Measurements from ENCODE around the gene TCF12.

The TCF12 gene

DNA sequence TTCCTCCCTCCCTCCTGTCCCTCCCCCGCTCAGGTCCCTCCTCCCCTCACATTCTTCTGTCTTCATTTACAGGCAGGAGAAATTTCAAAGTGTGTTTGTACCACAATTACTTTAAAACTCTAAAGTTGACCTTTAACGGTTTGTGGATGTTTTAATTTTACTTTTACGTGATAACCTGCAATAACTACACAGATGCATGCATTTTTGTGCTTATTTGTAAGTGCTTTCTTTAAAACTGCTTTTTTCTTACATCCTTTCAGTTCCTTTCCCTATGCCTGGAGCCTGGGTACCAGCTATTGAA is 406.1 kb downstream of the TCF12 start:
- TF ChIP-seq, protein P1, sequence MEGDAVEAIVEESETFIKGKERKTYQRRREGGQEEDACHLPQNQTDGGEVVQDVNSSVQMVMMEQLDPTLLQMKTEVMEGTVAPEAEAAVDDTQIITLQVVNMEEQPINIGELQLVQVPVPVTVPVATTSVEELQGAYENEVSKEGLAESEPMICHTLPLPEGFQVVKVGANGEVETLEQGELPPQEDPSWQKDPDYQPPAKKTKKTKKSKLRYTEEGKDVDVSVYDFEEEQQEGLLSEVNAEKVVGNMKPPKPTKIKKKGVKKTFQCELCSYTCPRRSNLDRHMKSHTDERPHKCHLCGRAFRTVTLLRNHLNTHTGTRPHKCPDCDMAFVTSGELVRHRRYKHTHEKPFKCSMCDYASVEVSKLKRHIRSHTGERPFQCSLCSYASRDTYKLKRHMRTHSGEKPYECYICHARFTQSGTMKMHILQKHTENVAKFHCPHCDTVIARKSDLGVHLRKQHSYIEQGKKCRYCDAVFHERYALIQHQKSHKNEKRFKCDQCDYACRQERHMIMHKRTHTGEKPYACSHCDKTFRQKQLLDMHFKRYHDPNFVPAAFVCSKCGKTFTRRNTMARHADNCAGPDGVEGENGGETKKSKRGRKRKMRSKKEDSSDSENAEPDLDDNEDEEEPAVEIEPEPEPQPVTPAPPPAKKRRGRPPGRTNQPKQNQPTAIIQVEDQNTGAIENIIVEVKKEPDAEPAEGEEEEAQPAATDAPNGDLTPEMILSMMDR (IDR thresholded peaks at IDR 0.05; ENCODE audit: insufficient read depth, missing control alignments) = no peak
- DNase-seq (ENCODE audit: insufficient read length, low spot score) (no peak), FAIRE-seq (no peak)

DNA sequence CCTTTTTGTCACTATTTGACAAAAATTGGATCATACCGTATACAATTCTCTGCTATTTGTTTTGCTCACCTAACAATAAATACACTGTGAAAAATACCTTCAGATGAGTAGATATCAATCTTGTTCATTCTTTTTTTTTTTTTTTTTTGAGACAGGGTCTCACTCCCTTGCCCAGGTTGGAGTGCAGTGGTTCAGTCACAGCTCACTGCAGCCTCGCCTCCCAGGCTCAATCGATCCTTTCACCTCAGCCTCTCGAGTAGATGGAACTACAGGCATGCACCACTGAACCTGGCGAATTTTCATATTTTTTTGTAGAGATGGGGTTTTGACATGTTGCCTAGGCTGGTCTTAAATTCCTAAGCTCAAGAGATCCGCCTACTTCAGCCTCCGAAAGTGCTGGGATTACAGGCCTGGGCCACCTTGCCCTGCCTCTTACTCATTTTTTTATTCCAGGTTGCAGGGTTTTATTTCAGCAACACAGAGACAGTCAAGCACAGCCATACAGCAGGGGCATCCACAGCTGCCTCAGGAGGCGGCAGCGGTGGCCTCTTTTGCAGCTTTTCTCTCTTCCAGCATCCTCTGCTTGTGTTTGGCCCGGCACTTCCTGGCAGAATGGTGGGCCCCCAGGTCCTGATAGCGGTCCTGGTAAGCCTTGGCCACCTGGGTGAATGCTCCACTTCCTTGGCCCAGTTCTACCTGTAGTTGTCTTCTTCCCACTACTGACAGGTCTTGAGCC is 406.7 kb downstream of the TCF12 start:
- DNase-seq (ENCODE audit: insufficient read length, low spot score) = no peak
- no peak for FAIRE-seq
- TF ChIP-seq, protein P1 (IDR thresholded peaks at IDR 0.05; ENCODE audit: insufficient read depth, missing control alignments) = no peak

DNA sequence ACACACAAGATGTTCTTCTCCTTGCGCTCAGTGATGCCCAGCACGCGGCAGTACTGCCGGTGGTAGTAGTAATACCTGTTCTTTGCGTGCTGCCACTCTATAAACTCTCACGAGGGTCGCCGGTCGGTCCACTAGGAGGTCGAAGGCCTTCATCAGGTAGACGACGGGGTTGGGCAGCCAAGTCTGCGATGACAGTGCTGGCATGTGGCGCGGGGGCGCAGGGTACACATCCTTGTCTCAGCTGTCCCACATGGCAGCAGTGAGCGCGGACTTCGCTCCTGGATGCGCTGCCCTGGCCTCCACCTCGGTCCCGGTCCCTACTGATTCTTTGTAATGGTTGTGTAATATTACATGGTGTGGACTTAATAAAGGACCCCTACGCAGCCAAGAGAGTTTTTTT is 407.8 kb downstream of the TCF12 start:
- DNase-seq (ENCODE audit: insufficient read length, low spot score) = no peak
- TF ChIP-seq, protein P1 (IDR thresholded peaks at IDR 0.05; ENCODE audit: insufficient read depth, missing control alignments) = no peak
- no peak for FAIRE-seq

DNA sequence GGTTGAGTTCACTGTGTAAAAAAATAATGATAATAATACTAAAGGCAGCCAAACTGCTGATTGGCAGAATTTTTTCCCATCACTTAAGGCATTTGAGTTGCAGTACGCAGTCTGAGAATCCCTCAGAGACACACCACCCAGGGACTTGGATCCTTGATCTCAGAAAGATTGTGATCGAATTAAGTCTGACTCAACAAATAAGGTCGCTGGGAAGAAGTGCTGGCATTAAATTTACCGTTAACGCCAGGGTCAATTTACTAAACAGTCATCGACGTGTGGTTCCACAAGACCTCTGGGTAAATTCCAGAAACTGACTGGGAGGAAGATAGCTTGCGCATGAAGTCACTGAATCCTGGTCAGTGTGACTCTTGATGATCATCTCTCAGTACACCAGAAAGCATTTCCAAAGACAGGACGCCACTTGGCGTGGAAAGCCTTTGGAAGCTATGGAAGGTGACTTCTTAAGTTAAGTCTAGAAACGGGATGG is 409.6 kb downstream of the TCF12 start:
- DNase-seq (ENCODE audit: insufficient read length, low spot score) (no peak), FAIRE-seq (no peak)
- TF ChIP-seq, protein P1 (IDR thresholded peaks at IDR 0.05; ENCODE audit: insufficient read depth, missing control alignments) = no peak

DNA sequence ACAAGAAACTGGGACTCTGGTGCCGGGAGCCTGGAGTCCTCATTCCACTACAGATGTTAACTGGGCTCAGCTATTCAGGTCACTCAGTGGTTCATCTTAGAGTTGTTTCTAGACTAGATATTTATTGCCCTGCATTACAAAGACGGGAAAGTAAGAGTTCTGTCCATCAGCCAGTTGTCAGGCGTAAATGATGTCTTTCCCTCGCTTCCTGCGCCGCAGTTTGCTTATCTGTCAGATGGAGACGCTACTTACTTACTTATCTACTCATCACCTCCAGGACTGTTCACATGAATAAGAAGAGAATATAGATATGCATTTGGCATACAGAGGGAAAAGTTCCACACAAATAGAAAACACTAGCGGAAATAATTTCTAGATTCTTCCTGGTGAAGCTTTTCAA is 410.0 kb downstream of the TCF12 start:
- no peak for FAIRE-seq
- TF ChIP-seq, protein P1 (IDR thresholded peaks at IDR 0.05; ENCODE audit: insufficient read depth, missing control alignments) = no peak
- no peak for DNase-seq (ENCODE audit: insufficient read length, low spot score)

DNA sequence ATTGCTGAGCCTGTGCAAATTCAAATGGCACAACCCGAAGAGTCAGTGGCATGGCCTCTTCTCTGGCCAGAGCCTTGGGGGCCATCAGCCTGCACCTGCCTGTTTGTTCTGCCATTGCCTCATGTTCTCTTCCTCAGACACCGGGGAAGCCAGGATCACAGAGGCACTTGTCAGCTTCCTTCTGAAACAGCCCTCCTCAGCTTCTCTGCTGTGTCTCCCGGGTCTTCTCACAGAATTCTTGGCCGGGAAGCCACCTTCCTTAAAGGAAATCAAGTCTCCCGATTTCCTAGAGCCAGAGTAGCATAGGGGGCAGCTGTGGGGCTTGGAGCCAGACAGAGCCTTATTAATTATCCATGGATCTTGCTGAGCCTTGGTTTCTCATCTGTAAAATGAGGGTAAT is 410.5 kb downstream of the TCF12 start:
- DNase-seq (ENCODE audit: insufficient read length, low spot score) = no peak
- TF ChIP-seq, protein P1 (IDR thresholded peaks at IDR 0.05; ENCODE audit: insufficient read depth, missing control alignments) = no peak
- no peak for FAIRE-seq

DNA sequence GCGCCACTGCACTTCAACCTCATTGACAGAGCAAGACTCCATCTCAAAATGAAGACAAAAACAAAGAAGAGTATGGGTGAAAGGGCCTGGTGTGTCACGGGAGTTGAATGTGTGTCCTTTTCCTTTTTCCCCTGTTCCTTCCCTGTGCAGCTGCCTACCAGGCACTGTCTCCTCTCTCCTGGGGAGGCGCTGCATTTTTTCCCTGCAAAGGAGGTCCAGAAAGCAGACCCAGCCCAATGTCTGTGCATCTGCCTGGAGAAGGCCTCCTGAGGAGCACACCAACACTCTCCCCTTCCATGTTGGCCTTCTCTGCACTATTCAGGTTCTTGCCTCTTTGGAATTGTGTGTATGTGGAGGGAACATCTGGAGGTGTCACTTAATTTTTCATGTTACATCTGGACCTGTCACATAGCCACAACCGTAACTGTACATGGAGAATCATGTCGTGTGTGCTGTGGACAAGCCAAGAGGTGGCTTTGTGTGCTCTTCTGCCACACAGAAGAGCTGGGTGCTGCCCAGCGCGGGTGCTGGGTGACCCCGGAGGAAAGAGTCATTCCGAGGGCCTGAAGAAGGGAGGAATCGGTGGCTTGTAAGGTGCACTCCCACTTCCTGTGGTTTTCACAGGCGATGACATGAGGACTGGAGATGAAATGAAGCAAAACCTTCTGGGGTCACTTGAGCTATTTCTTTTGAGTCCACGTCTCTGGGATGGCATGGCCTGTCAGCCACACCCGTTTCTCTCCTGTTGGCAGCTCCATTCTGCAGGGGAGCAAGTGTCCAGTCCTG is 411.3 kb downstream of the TCF12 start:
- FAIRE-seq (no peak), DNase-seq (ENCODE audit: insufficient read length, low spot score) (no peak)
- TF ChIP-seq, protein P1 (IDR thresholded peaks at IDR 0.05; ENCODE audit: insufficient read depth, missing control alignments) = no peak
